ENCODE results near the gene GRM3.

DNA sequence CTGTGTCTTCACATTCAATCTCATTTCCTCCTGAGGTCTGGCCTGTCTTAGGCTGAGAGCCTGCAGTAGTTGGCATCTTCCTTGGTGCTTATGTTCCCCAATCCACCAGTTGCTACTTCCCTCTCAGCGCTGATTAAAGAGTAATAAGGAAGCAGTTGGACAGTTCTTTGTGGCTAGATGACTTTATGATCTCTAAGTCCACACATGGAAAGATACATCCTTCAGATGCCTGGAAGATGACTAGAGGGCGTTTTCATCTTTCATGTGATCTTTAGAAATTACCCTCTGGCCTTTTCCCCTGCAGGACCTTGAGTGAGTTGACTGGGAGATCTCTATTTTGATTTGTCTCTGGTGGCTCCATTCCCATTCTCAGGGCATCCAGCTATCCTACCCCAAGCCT, 204.5 kb downstream of the GRM3 start:
- TF ChIP-seq, protein P1, sequence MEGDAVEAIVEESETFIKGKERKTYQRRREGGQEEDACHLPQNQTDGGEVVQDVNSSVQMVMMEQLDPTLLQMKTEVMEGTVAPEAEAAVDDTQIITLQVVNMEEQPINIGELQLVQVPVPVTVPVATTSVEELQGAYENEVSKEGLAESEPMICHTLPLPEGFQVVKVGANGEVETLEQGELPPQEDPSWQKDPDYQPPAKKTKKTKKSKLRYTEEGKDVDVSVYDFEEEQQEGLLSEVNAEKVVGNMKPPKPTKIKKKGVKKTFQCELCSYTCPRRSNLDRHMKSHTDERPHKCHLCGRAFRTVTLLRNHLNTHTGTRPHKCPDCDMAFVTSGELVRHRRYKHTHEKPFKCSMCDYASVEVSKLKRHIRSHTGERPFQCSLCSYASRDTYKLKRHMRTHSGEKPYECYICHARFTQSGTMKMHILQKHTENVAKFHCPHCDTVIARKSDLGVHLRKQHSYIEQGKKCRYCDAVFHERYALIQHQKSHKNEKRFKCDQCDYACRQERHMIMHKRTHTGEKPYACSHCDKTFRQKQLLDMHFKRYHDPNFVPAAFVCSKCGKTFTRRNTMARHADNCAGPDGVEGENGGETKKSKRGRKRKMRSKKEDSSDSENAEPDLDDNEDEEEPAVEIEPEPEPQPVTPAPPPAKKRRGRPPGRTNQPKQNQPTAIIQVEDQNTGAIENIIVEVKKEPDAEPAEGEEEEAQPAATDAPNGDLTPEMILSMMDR (IDR thresholded peaks at IDR 0.05; ENCODE audit: insufficient read depth, low read depth, low read length): no peak
- TF ChIP-seq EZH2 (IDR thresholded peaks at IDR 0.05; ENCODE audit: insufficient read depth, low read length): no peak
